Endothelial cell of umbilical vein (primary cell): ENCODE measurements around the gene DNAJB8. TPM values are rescaled to one million over a fixed set of nuclear protein-coding genes. Genes with fewer than 3 reads are reported as not detected.

Experiments
- BruUV-seq: library from RNA; stranded (reverse); fragments of 400-500 nt; replicated peaks from 2 replicates; lab custom pipeline; 2021; lab: Mats Ljungman, UMichigan
- CTCF ChIA-PET: fragments of 300-600, 350-600 bp; sonication (Branson Sonifier 250); formaldehyde crosslinking; loops from one replicate; lab custom pipeline; 2021; ENCODE audit warnings: antibody characterized with exemption, inconsistent platforms; lab: Charles Lee
- POLR2A ChIA-PET: fragments of 300-600, 350-600 bp; sonication (Branson Sonifier 250); formaldehyde crosslinking; loops from one replicate; lab custom pipeline; 2021; ENCODE audit warnings: antibody characterized with exemption, inconsistent platforms; lab: Charles Lee
- DNase-seq: peaks from one replicate; pipeline ENCODE4 v3.0.0-alpha.2; 2011; ENCODE audit warnings: low read depth, low spot score
- FAIRE-seq: peaks from 2 replicates; lab custom pipeline; 2011; peaks lifted over from hg19 to GRCh38; lab: Jason Lieb, UNC
- H2AFZ ChIP-seq: 2 replicates; pipeline ENCODE4 v1.6.0; 2012; ENCODE audit warnings: low read depth, low read length, control low read depth, inconsistent platforms
- H3K27ac ChIP-seq: 2 replicates; pipeline ENCODE4 v1.5.1; 2011; ENCODE audit warnings: low read depth, mild to moderate bottlenecking, control low read depth, low read length, moderate library complexity; ENCODE audit not compliant: insufficient read depth
- H3K27me3 ChIP-seq, 2 experiments: 2 replicates each; pipeline versions ENCODE4 v1.6.0 to v1.6.1; 2011; ENCODE audit warnings: low read length in 2 of 2, mixed read lengths in 1 of 2; ENCODE audit not compliant: control insufficient read depth in 2 of 2, insufficient read depth in 2 of 2
- H3K36me3 ChIP-seq, 2 experiments: 2 replicates in 1 of 2; 3 replicates in 1 of 2; pipeline ENCODE4 v1.5.1; 2011; ENCODE audit warnings: low read length in 2 of 2, mild to moderate bottlenecking in 1 of 2, moderate library complexity in 1 of 2; ENCODE audit not compliant: control insufficient read depth in 2 of 2, insufficient read depth in 2 of 2; ENCODE audit errors: extremely low read depth in 1 of 2
- H3K4me1 ChIP-seq: 3 replicates; pipeline ENCODE4 v1.5.1; 2011; ENCODE audit warnings: mild to moderate bottlenecking, low read length; ENCODE audit not compliant: control insufficient read depth, insufficient read depth; ENCODE audit errors: extremely low read depth
- H3K4me2 ChIP-seq: 2 replicates; pipeline ENCODE4 v1.6.1; 2011; ENCODE audit warnings: low read length, control low read depth, mixed read lengths; ENCODE audit not compliant: insufficient read depth
- H3K4me3 ChIP-seq, 3 experiments: fragments of 200-600 bp in 1 of 3; sonication (generic), shearing (Covaris generic) in 1 of 3; replicated peaks in 1 of 3; 2 replicates each; pipeline ENCODE4 v1.5.1; 2011 to 2016; ENCODE audit warnings: control low read depth in 3 of 3, low read length in 3 of 3, mild to moderate bottlenecking in 2 of 3, inconsistent platforms in 1 of 3, low read depth in 1 of 3, moderate library complexity in 1 of 3; ENCODE audit not compliant: insufficient read depth in 1 of 3
- H3K79me2 ChIP-seq: 2 replicates; pipeline ENCODE4 v1.6.0; 2012; ENCODE audit warnings: low read length, inconsistent platforms; ENCODE audit not compliant: control insufficient read depth, insufficient read depth
- H3K9ac ChIP-seq: replicated peaks from 2 replicates; pipeline ENCODE3; 2011; ENCODE audit warnings: low read length, control low read depth; ENCODE audit not compliant: insufficient read depth; ENCODE audit errors: extremely low read depth
- H3K9me1 ChIP-seq: replicated peaks from 3 replicates; pipeline ENCODE4 v1.6.0; 2011; ENCODE audit warnings: mild to moderate bottlenecking, low read length; ENCODE audit not compliant: control insufficient read depth, insufficient read depth; ENCODE audit errors: extremely low read depth
- H3K9me3 ChIP-seq: replicated peaks from 2 replicates; pipeline ENCODE4 v1.5.1; 2012; ENCODE audit warnings: low read length, inconsistent platforms; ENCODE audit not compliant: control insufficient read depth, insufficient read depth
- H4K20me1 ChIP-seq: replicated peaks from 2 replicates; pipeline ENCODE3; 2011; ENCODE audit warnings: mild to moderate bottlenecking, low read length; ENCODE audit not compliant: control insufficient read depth, insufficient read depth; ENCODE audit errors: extremely low read depth
- CTCF ChIP-seq, 2 donors: IDR thresholded peaks; 1 replicate in 1 of 2; 2 replicates in 1 of 2; pipeline ENCODE4 v1.5.1; 2011; ENCODE audit warnings: low read length in 2 of 2, mild to moderate bottlenecking in 2 of 2, moderate library complexity in 2 of 2, control low read depth in 1 of 2, inconsistent platforms in 1 of 2, low read depth in 1 of 2; ENCODE audit not compliant: insufficient read depth in 1 of 2; ENCODE audit errors: extremely low read depth in 1 of 2
- EZH2 ChIP-seq: IDR thresholded peaks from 2 replicates; pipeline ENCODE4 v1.6.1; 2012; ENCODE audit warnings: borderline replicate concordance, low read depth, mild to moderate bottlenecking, moderate library complexity, low read length, inconsistent platforms; ENCODE audit not compliant: severe bottlenecking
- FOS ChIP-seq: IDR thresholded peaks from 2 replicates; pipeline ENCODE4 v1.6.1; 2011; ENCODE audit warnings: mild to moderate bottlenecking, low read length, moderate library complexity, borderline replicate concordance; ENCODE audit not compliant: insufficient read depth
- GATA2 ChIP-seq: IDR thresholded peaks from 2 replicates; pipeline ENCODE4 v1.7.0; 2011; ENCODE audit warnings: low read depth, mild to moderate bottlenecking, moderate library complexity, mixed read lengths, low read length; ENCODE audit not compliant: insufficient read length, insufficient read depth
- JUN ChIP-seq: IDR thresholded peaks from 2 replicates; pipeline ENCODE4 v1.6.1; 2011; ENCODE audit warnings: borderline replicate concordance, low read depth; ENCODE audit not compliant: insufficient read length, insufficient read depth
- MAX ChIP-seq: IDR thresholded peaks from 2 replicates; pipeline ENCODE4 v1.6.1; 2011; ENCODE audit not compliant: insufficient read depth, insufficient read length
- MYC ChIP-seq: IDR thresholded peaks from one replicate; pipeline ENCODE4 v1.6.1; 2011; ENCODE audit warnings: mild to moderate bottlenecking, low read depth, low read length
- POLR2A ChIP-seq: IDR thresholded peaks from 2 replicates; pipeline ENCODE4 v1.6.1; 2012; ENCODE audit warnings: low read depth, mild to moderate bottlenecking, control low read depth, low read length
- POLR2AphosphoS5 ChIP-seq: IDR thresholded peaks from 2 replicates; pipeline ENCODE4 v1.6.1; 2012; ENCODE audit warnings: low read depth, mild to moderate bottlenecking, control low read depth, low read length, moderate library complexity; ENCODE audit not compliant: insufficient read depth
- dilution Hi-C: fragments of 300-500 bp; cut with MboI; formaldehyde crosslinking; loops from one replicate; pipeline ENCODE4 v1.15.0; 2019; ENCODE audit warnings: low sequenced_read_pairs; ENCODE audit not compliant: extremely low pct_ligation_motif_present
- intact Hi-C: fragments of 100-400 bp; cut with micrococcal nuclease; formaldehyde crosslinking; loops from one replicate; pipeline ENCODE4 v1.10.0; 2022
- polyA plus RNA-seq, 4 experiments: library from polyadenylated mRNA; depleted of rRNA in 3 of 4; stranded (reverse) in 3 of 4; unstranded in 1 of 4; fragments of >200 nt; gene quantifications; 2 replicates each; pipeline versions ENCODE4 v1.2.1 to v1.2.3, GENCODE V29; 2011 to 2012; ENCODE audit warnings: missing spikeins in 1 of 4
- total RNA-seq: library from RNA; stranded (reverse); gene quantifications from 2 replicates; pipeline ENCODE4 v1.2.3, GENCODE V29; 2021

The DNAJB8 gene
- total and polyA plus RNA-seq, 2 donors (not counting 3 experiments of a cell fraction or from before 2014, with no cell fraction given): not detected

DNA sequence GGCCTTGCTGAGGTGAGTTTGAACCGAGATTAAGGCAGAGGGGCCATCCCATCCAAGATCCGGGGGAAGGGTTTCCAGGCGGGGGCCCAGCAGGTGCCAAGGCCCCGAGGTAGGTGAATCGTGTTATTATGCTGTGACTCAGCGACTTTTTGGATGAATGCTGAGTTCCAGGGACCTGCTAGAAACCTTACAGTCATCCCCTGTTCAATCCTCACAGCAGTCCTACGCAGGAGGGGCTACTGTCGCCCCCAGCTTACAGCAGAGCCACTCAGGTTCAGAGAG, 40.9 kb downstream of the DNAJB8 start:
- H3K27me3 ChIP-seq: no peaks in the 10 kb centered on the region
- no peaks in the 10 kb centered on the region for H4K20me1 ChIP-seq
- no peaks in the 10 kb centered on the region for H3K36me3 ChIP-seq
- no peak overlapping the region for H3K4me3 ChIP-seq
- no peak overlapping the region for H3K4me2 ChIP-seq
- CTCF ChIA-PET: interaction anchor here (0.6 to 5.4 kb wide), 22 partner anchors 9 to 331 kb away, joined by 3 to 76 read pairs (median 6); partner anchors contain the start of gene GATA2
- no peak overlapping the region for H2AFZ ChIP-seq
- H3K9ac ChIP-seq: no peak overlapping the region
- peaks cover 3% of the 10 kb centered on the region for H3K4me1 ChIP-seq
- dilution Hi-C loops: loop anchor here (25.0 kb wide), 1 partner anchor 162 kb away; no protein-coding TSS in a partner anchor
- no peak overlapping the region for H3K27ac ChIP-seq
- no peaks in the 10 kb centered on the region for H3K9me3 ChIP-seq
- H3K9me1 ChIP-seq: no peaks in the 10 kb centered on the region
- no TSS peak for BruUV-seq
- POLR2A ChIA-PET: no interaction called here
- TF ChIP-seq POLR2AphosphoS5 (no peak), MAX (no peak), POLR2A (no peak), MYC (no peak), JUN (no peak), CTCF (IDR thresholded peaks at IDR 0.05; ENCODE audit: extremely low read depth in 1 of 2, insufficient read depth in 1 of 2, low read depth in 1 of 2, low read length in 2 of 2) (no peak), EZH2 (no peak), GATA2 (no peak), FOS (no peak)
- no peak for FAIRE-seq
- intact Hi-C loops: loop anchor here (1.0 kb wide), 4 partner anchors 58 to 183 kb away; no protein-coding TSS in a partner anchor
- H3K79me2 ChIP-seq: no peaks in the 10 kb centered on the region
- no peak for DNase-seq
